ENCODE data around the gene SSTR4. TPM values are rescaled to one million over a fixed set of nuclear protein-coding genes. Genes with fewer than 3 reads are reported as not detected.
A peak's percentile ranks its signal among the peaks of the same experiment; 100 is the strongest.

SSTR4 gene
- total and polyA plus RNA-seq, 2 donors (not counting 3 experiments of a cell fraction or from before 2014, with no cell fraction given), result not detected

DNA sequence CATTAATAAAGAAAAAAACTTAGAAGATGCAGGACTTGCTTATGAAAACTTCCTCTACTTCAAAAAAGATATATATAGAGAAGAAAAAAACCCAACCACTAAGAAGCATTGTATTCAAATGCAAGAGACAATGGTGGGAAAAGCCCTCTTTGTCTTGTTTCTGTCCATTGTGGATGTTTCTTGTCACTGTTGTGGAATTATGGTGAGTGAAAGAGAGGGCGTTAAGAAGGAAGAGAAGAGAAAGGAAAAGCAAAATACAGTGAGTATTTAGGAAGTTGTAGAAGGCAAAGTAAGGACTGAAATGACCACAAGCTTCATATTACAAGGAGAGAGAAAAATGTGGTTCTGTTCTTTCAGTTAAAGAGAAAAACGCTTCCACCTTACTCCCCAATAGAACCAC lies 28.5 kb downstream of the SSTR4 start:
- Histone ChIP-seq H3K9me3 (replicated peaks; ENCODE audit: control insufficient read depth, insufficient read depth, low read length) (no peaks in the 10 kb centered on the region), H3K9me1 (replicated peaks; ENCODE audit: control insufficient read depth, extremely low read depth, insufficient read depth, low read length) (no peaks in the 10 kb centered on the region), H2AFZ (ENCODE audit: low read depth, low read length) (no peak overlapping the region), H3K4me1 (ENCODE audit: control insufficient read depth, extremely low read depth, insufficient read depth, low read length) (peaks cover 29% of the 10 kb centered on the region), H4K20me1 (replicated peaks; ENCODE audit: control insufficient read depth, extremely low read depth, insufficient read depth, low read length) (no peaks in the 10 kb centered on the region), H3K27me3 (ENCODE audit: control insufficient read depth in 2 of 2, insufficient read depth in 2 of 2, low read length in 2 of 2) (no peaks in the 10 kb centered on the region), H3K27ac (ENCODE audit: insufficient read depth, low read depth, low read length) (no peak overlapping the region), H3K4me2 (ENCODE audit: insufficient read depth, low read length) (no peak overlapping the region), H3K9ac (replicated peaks; ENCODE audit: extremely low read depth, insufficient read depth, low read length) (no peak overlapping the region), H3K79me2 (ENCODE audit: control insufficient read depth, insufficient read depth, low read length) (no peaks in the 10 kb centered on the region), H3K4me3 (replicated peaks in 1 of 3; ENCODE audit: insufficient read depth in 1 of 3, low read depth in 1 of 3, low read length in 3 of 3) (no peak overlapping the region), H3K36me3 (ENCODE audit: control insufficient read depth in 2 of 2, extremely low read depth in 1 of 2, insufficient read depth in 2 of 2, low read length in 2 of 2) (no peaks in the 10 kb centered on the region)
- TF ChIP-seq POLR2A (IDR thresholded peaks at IDR 0.05; ENCODE audit: low read depth, low read length) (no peak), MYC (IDR thresholded peaks at IDR 0.05; ENCODE audit: low read depth, low read length) (no peak), FOS (IDR thresholded peaks at IDR 0.05; ENCODE audit: borderline replicate concordance, insufficient read depth, low read length) (no peak), GATA2 (IDR thresholded peaks at IDR 0.05; ENCODE audit: insufficient read depth, insufficient read length, low read depth, low read length) (no peak), EZH2 (IDR thresholded peaks at IDR 0.05; ENCODE audit: borderline replicate concordance, low read depth, low read length, severe bottlenecking) (no peak), POLR2AphosphoS5 (IDR thresholded peaks at IDR 0.05; ENCODE audit: insufficient read depth, low read depth, low read length) (no peak)
- TF ChIP-seq, protein P1, sequence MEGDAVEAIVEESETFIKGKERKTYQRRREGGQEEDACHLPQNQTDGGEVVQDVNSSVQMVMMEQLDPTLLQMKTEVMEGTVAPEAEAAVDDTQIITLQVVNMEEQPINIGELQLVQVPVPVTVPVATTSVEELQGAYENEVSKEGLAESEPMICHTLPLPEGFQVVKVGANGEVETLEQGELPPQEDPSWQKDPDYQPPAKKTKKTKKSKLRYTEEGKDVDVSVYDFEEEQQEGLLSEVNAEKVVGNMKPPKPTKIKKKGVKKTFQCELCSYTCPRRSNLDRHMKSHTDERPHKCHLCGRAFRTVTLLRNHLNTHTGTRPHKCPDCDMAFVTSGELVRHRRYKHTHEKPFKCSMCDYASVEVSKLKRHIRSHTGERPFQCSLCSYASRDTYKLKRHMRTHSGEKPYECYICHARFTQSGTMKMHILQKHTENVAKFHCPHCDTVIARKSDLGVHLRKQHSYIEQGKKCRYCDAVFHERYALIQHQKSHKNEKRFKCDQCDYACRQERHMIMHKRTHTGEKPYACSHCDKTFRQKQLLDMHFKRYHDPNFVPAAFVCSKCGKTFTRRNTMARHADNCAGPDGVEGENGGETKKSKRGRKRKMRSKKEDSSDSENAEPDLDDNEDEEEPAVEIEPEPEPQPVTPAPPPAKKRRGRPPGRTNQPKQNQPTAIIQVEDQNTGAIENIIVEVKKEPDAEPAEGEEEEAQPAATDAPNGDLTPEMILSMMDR (IDR thresholded peaks at IDR 0.05; ENCODE audit: extremely low read depth in 1 of 2, insufficient read depth in 1 of 2, low read depth in 1 of 2, low read length in 2 of 2), result no peak
- ChIA-PET CTCF (interaction anchor here (0.6 to 4.8 kb wide), 7 partner anchors 13 to 277 kb away, joined by 3 to 22 read pairs (median 5); no protein-coding TSS in a partner anchor), POLR2A (no interaction called here)
- intact Hi-C loops (cut with micrococcal nuclease), result no loop called here
- peak; percentile 80 for DNase-seq (ENCODE audit: low read depth, low spot score)
- BruUV-seq (replicated peaks), result no TSS peak
- dilution Hi-C loops (cut with MboI; ENCODE audit: extremely low pct_ligation_motif_present, low sequenced_read_pairs), result no loop called here
- peak; percentile 12 for FAIRE-seq
